Coronary artery (tissue), 2 donors: ENCODE results near the gene FAM120A.

Experiments
- DNase-seq: peaks from one replicate; pipeline ENCODE4 v3.0.0-alpha.2; 2017; ENCODE audit warnings: low spot score
- H3K27ac ChIP-seq, 2 donors: fragments of 200-600 bp; sonication (generic); one replicate each; pipeline ENCODE4 v1.5.1; 2016 to 2019
- H3K4me3 ChIP-seq: fragments of 200-600 bp; sonication (generic); 2 replicates; pipeline ENCODE4 v1.5.1; 2016; ENCODE audit warnings: mild to moderate bottlenecking, moderate library complexity
- CTCF ChIP-seq: fragments of 200-600 bp; sonication (generic); IDR thresholded peaks from one replicate; pipeline ENCODE4 v1.5.1; 2019; ENCODE audit warnings: antibody characterized with exemption

The FAM120A gene

GRCh38 chr9:93517331-93517730 lies 65.8 kb downstream of the FAM120A start:
- no peak overlapping the region for H3K4me3 ChIP-seq
- H3K27ac ChIP-seq = no peak overlapping the region
- TF ChIP-seq CTCF = no peak

GRCh38 chr9:93520523-93520922 lies 69.0 kb downstream of the FAM120A start:
- DNase-seq = no peak
- H3K4me3 ChIP-seq = no peak overlapping the region
- no peak overlapping the region for H3K27ac ChIP-seq
- TF ChIP-seq CTCF = no peak

More at GRCh38 chr9:93517331-93517730, 65.8 kb downstream of the FAM120A start:
- no peak for DNase-seq

DNA sequence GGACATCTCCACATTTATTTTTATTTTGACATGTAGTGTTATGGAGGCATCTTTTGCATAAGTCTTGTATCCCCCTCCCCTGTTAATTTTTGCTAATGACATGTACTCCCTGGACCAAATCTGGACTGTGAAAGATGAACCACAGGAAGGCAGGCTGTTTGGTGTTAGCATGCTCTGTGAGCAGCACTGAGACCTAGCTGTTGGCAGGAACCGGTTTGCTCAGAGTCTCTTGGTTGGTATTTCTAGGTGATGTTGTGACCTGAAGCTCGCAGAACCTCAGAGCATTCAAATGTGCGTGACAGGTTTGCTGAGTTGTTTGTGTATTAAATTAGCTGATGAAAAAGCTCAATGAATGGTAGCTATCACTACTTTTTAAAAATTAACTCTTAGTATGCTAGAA lies 71.3 kb downstream of the FAM120A start:
- Histone ChIP-seq H3K4me3 (no peak overlapping the region), H3K27ac (no peak overlapping the region)
- no peak for DNase-seq
- no peak for TF ChIP-seq CTCF

GRCh38 chr9:93523518-93524144 lies 72.1 kb downstream of the FAM120A start:
- no peak for DNase-seq
- TF ChIP-seq CTCF = no peak
- no peak overlapping the region for H3K27ac ChIP-seq
- H3K4me3 ChIP-seq = no peak overlapping the region

GRCh38 chr9:93525476-93525875 lies 74.0 kb downstream of the FAM120A start:
- no peak for TF ChIP-seq CTCF
- H3K4me3 ChIP-seq = no peak overlapping the region
- no peak for DNase-seq
- no peak overlapping the region for H3K27ac ChIP-seq

DNA sequence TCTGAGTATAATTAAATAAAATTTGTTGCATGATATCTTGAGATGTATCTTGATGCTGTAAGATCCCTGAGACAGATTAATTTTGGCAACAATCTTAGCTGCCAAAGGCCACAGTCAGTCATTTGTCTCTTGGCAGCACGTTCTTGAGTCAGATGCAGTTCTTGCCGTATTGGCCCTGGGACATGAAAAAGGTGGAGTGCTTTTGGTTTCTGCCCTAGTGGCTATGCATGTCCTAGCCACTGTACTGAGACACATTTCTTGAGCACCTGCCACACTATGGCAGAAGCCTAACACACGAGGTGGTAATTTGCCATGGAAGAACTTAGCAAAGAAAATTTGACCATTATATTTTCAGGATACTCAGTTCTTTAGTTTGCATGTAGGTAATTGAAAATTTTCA lies 79.9 kb downstream of the FAM120A start:
- DNase-seq = no peak
- no peak for TF ChIP-seq CTCF

GRCh38 chr9:93532141-93532540 lies 80.7 kb downstream of the FAM120A start:
- DNase-seq = no peak
- H3K27ac ChIP-seq = no peak overlapping the region
- no peak for TF ChIP-seq CTCF
- H3K4me3 ChIP-seq = no peak overlapping the region

More for the DNA sequence above, 79.9 kb downstream of the FAM120A start:
- Histone ChIP-seq H3K27ac (no peak overlapping the region), H3K4me3 (no peak overlapping the region)
